Astrocyte (in vitro differentiated cells and primary cell): Measurements from ENCODE around the gene UNC80. TPM values are rescaled to one million over a fixed set of nuclear protein-coding genes. Genes with fewer than 3 reads are reported as not detected.

Experiments used
- DNase-seq: peaks from one replicate; pipeline ENCODE4 v3.0.0-alpha.2; 2010; ENCODE audit warnings: low read depth
- FAIRE-seq: peaks from 2 replicates; lab custom pipeline; 2011; peaks lifted over from hg19 to GRCh38; lab: Jason Lieb, UNC
- H2AFZ ChIP-seq: 2 replicates; pipeline ENCODE4 v1.6.0; 2012; ENCODE audit warnings: low read depth, low read length, inconsistent platforms
- H3K27ac ChIP-seq: 2 replicates; pipeline ENCODE4 v1.5.1; 2011; ENCODE audit warnings: low read depth, low read length, inconsistent platforms
- H3K27me3 ChIP-seq: 2 replicates; pipeline ENCODE4 v1.6.0; 2011; ENCODE audit warnings: low read length, inconsistent platforms; ENCODE audit not compliant: insufficient read depth
- H3K36me3 ChIP-seq: 2 replicates; pipeline ENCODE4 v1.5.1; 2011; ENCODE audit warnings: low read length, inconsistent platforms; ENCODE audit not compliant: insufficient read depth
- H3K4me1 ChIP-seq: 2 replicates; pipeline ENCODE4 v1.5.1; 2011; ENCODE audit warnings: low read length, inconsistent platforms; ENCODE audit not compliant: insufficient read depth
- H3K4me2 ChIP-seq: 2 replicates; pipeline ENCODE4 v1.6.0; 2012; ENCODE audit warnings: low read length, inconsistent platforms
- H3K4me3 ChIP-seq: 2 replicates; pipeline ENCODE4 v1.5.1; 2011; ENCODE audit warnings: low read depth, mild to moderate bottlenecking, low read length, inconsistent platforms; ENCODE audit not compliant: insufficient read depth
- H3K79me2 ChIP-seq: 2 replicates; pipeline ENCODE4 v1.6.0; 2012; ENCODE audit warnings: mild to moderate bottlenecking, low read length, inconsistent platforms; ENCODE audit not compliant: insufficient read depth
- H3K9ac ChIP-seq: 2 replicates; pipeline ENCODE4 v1.6.0; 2012; ENCODE audit warnings: mild to moderate bottlenecking, low read length, inconsistent platforms
- H3K9me3 ChIP-seq: 2 replicates; pipeline ENCODE4 v1.5.1; 2012; ENCODE audit warnings: low read depth, mild to moderate bottlenecking, low read length, inconsistent platforms; ENCODE audit not compliant: insufficient read depth
- H4K20me1 ChIP-seq: 2 replicates; pipeline ENCODE4 v1.6.0; 2012; ENCODE audit warnings: low read length, inconsistent platforms; ENCODE audit not compliant: insufficient read depth
- H3K27ac Mint-ChIP-seq: one replicate; pipeline ENCODE4 v1.8.0; 2021; ENCODE audit warnings: mild to moderate bottlenecking, mixed read lengths; ENCODE audit not compliant: unreplicated experiment
- H3K27me3 Mint-ChIP-seq: one replicate; pipeline ENCODE4 v1.8.0; 2021; ENCODE audit warnings: low read depth, mixed read lengths; ENCODE audit not compliant: unreplicated experiment
- H3K36me3 Mint-ChIP-seq: one replicate; pipeline ENCODE4 v1.8.0; 2021; ENCODE audit warnings: low read depth, mixed read lengths; ENCODE audit not compliant: unreplicated experiment
- H3K4me1 Mint-ChIP-seq: one replicate; pipeline ENCODE4 v1.8.0; 2021; ENCODE audit warnings: low read depth, mixed read lengths; ENCODE audit not compliant: unreplicated experiment
- H3K4me3 Mint-ChIP-seq: one replicate; pipeline ENCODE4 v1.8.0; 2021; ENCODE audit warnings: mild to moderate bottlenecking, moderate library complexity, mixed read lengths; ENCODE audit not compliant: unreplicated experiment
- H3K9me3 Mint-ChIP-seq: one replicate; pipeline ENCODE4 v1.8.0; 2021; ENCODE audit warnings: mild to moderate bottlenecking, mixed read lengths; ENCODE audit not compliant: unreplicated experiment
- CTCF ChIP-seq: IDR thresholded peaks from 2 replicates; pipeline ENCODE4 v1.5.1; 2011; ENCODE audit warnings: low read depth, mild to moderate bottlenecking, inconsistent platforms, low read length, moderate library complexity; ENCODE audit not compliant: insufficient read depth
- EZH2 ChIP-seq: IDR thresholded peaks from 2 replicates; pipeline ENCODE4 v1.6.1; 2012; ENCODE audit warnings: mild to moderate bottlenecking, low read length, inconsistent platforms; ENCODE audit not compliant: insufficient read depth
- total RNA-seq: library from RNA; stranded (reverse); gene quantifications from 2 replicates; pipeline ENCODE4 v1.2.1, GENCODE V29; 2021

UNC80 gene
- total RNA-seq, 1 donor from 2014 or later = 0.27 TPM

- H3K36me3 Mint-ChIP-seq = no peaks in the 10 kb centered on the region
- Histone ChIP-seq H3K27ac (no peak overlapping the region), H3K79me2 (no peaks in the 10 kb centered on the region), H3K4me1 (no peaks in the 10 kb centered on the region), H4K20me1 (no peaks in the 10 kb centered on the region), H3K27me3 (no peaks in the 10 kb centered on the region), H3K36me3 (no peaks in the 10 kb centered on the region), H2AFZ (no peak overlapping the region), H3K9ac (no peak overlapping the region), H3K4me2 (no peak overlapping the region), H3K4me3 (no peak overlapping the region), H3K9me3 (no peaks in the 10 kb centered on the region)
- no peak for FAIRE-seq
- H3K4me1 Mint-ChIP-seq = no peaks in the 10 kb centered on the region
- H3K27me3 Mint-ChIP-seq = no peaks in the 10 kb centered on the region
- no peak overlapping the region for H3K4me3 Mint-ChIP-seq
- DNase-seq = no peak
- TF ChIP-seq EZH2 (no peak), CTCF (no peak)
- H3K9me3 Mint-ChIP-seq = no peaks in the 10 kb centered on the region
- H3K27ac Mint-ChIP-seq = no peak overlapping the region
These were observed 145.6 kb downstream of the UNC80 start for GRCh38 chr2:209917154-209917771.

- Mint-ChIP-seq H3K27me3 (no peaks in the 10 kb centered on the region), H3K4me1 (no peaks in the 10 kb centered on the region), H3K27ac (no peak overlapping the region), H3K36me3 (no peaks in the 10 kb centered on the region), H3K9me3 (no peaks in the 10 kb centered on the region), H3K4me3 (no peak overlapping the region)
- H3K4me1 ChIP-seq = no peaks in the 10 kb centered on the region
- H4K20me1 ChIP-seq = no peaks in the 10 kb centered on the region
- no peak overlapping the region for H3K4me3 ChIP-seq
- no peaks in the 10 kb centered on the region for H3K79me2 ChIP-seq
- no peak overlapping the region for H2AFZ ChIP-seq
- H3K27ac ChIP-seq = no peak overlapping the region
- H3K27me3 ChIP-seq = no peaks in the 10 kb centered on the region
- no peak overlapping the region for H3K4me2 ChIP-seq
- no peak for FAIRE-seq
- H3K9ac ChIP-seq = no peak overlapping the region
- TF ChIP-seq EZH2 (no peak), CTCF (no peak)
- DNase-seq = no peak
- no peaks in the 10 kb centered on the region for H3K36me3 ChIP-seq
- no peaks in the 10 kb centered on the region for H3K9me3 ChIP-seq
These were observed 146.6 kb downstream of the UNC80 start for GRCh38 chr2:209918251-209918650.

GRCh38 chr2:209922116-209922515 lies 150.5 kb downstream of the UNC80 start:
- H3K36me3 Mint-ChIP-seq = no peaks in the 10 kb centered on the region
- Histone ChIP-seq H3K27me3 (no peaks in the 10 kb centered on the region), H3K4me2 (no peak overlapping the region), H3K4me3 (no peak overlapping the region), H3K36me3 (no peaks in the 10 kb centered on the region), H2AFZ (no peak overlapping the region), H3K27ac (no peak overlapping the region), H3K9me3 (no peaks in the 10 kb centered on the region), H3K79me2 (no peaks in the 10 kb centered on the region), H3K9ac (no peak overlapping the region), H4K20me1 (no peaks in the 10 kb centered on the region), H3K4me1 (no peaks in the 10 kb centered on the region)
- TF ChIP-seq CTCF (no peak), EZH2 (no peak)
- no peak overlapping the region for H3K4me3 Mint-ChIP-seq
- no peaks in the 10 kb centered on the region for H3K9me3 Mint-ChIP-seq
- FAIRE-seq (no peak), DNase-seq (peak; percentile 26)
- no peaks in the 10 kb centered on the region for H3K27me3 Mint-ChIP-seq
- no peak overlapping the region for H3K27ac Mint-ChIP-seq
- no peaks in the 10 kb centered on the region for H3K4me1 Mint-ChIP-seq
